ENCODE data around the gene ENOX1.

DNA sequence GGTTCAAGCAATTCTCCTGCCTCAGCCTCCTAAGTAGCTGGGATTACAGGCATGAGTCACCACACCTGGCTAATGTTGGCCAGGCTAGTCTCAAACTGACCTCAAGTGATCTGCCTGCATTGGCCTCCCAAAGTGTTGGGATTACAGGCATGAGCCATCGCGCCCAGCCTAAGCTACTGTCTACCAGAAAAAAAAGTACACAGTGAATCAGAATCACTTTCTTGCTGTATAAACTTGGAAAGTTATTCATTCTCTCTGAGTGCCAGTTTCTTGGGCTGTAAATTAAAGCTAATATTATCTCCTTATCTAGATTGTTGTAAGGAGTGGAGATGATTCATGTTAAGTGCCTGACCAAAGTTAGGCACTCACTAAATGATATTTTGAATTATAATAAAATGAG lies 242.8 kb downstream of the ENOX1 start:
- no peak for TF ChIP-seq RARB (CRISPR knock-in tag; IDR thresholded peaks at IDR 0.05)
- TF ChIP-seq, protein P1, sequence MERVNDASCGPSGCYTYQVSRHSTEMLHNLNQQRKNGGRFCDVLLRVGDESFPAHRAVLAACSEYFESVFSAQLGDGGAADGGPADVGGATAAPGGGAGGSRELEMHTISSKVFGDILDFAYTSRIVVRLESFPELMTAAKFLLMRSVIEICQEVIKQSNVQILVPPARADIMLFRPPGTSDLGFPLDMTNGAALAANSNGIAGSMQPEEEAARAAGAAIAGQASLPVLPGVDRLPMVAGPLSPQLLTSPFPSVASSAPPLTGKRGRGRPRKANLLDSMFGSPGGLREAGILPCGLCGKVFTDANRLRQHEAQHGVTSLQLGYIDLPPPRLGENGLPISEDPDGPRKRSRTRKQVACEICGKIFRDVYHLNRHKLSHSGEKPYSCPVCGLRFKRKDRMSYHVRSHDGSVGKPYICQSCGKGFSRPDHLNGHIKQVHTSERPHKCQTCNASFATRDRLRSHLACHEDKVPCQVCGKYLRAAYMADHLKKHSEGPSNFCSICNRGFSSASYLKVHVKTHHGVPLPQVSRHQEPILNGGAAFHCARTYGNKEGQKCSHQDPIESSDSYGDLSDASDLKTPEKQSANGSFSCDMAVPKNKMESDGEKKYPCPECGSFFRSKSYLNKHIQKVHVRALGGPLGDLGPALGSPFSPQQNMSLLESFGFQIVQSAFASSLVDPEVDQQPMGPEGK (CRISPR knock-in tag; IDR thresholded peaks at IDR 0.05; ENCODE audit: borderline replicate concordance) = no peak
- TF ChIP-seq ZNF565 (CRISPR knock-in tag; conservative IDR thresholded peaks at IDR 0.05; ENCODE audit: low read depth) = no peak
- TF ChIP-seq, protein P2, sequence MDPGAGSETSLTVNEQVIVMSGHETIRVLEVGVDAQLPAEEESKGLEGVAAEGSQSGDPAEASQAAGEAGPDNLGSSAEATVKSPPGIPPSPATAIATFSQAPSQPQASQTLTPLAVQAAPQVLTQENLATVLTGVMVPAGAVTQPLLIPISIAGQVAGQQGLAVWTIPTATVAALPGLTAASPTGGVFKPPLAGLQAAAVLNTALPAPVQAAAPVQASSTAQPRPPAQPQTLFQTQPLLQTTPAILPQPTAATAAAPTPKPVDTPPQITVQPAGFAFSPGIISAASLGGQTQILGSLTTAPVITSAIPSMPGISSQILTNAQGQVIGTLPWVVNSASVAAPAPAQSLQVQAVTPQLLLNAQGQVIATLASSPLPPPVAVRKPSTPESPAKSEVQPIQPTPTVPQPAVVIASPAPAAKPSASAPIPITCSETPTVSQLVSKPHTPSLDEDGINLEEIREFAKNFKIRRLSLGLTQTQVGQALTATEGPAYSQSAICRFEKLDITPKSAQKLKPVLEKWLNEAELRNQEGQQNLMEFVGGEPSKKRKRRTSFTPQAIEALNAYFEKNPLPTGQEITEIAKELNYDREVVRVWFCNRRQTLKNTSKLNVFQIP (CRISPR knock-in tag; IDR thresholded peaks at IDR 0.05; ENCODE audit: borderline replicate concordance, low read depth) = no peak
- TF ChIP-seq ESRRG (CRISPR knock-in tag; IDR thresholded peaks at IDR 0.05) = no peak
- TF ChIP-seq PPARA (CRISPR knock-in tag; IDR thresholded peaks at IDR 0.05; ENCODE audit: borderline replicate concordance) = no peak
- TF ChIP-seq BACH2 (CRISPR knock-in tag; IDR thresholded peaks at IDR 0.05; ENCODE audit: borderline replicate concordance) = no peak
- TF ChIP-seq ZFP3 (CRISPR knock-in tag; IDR thresholded peaks at IDR 0.05) = no peak
- TF ChIP-seq, protein P3, sequence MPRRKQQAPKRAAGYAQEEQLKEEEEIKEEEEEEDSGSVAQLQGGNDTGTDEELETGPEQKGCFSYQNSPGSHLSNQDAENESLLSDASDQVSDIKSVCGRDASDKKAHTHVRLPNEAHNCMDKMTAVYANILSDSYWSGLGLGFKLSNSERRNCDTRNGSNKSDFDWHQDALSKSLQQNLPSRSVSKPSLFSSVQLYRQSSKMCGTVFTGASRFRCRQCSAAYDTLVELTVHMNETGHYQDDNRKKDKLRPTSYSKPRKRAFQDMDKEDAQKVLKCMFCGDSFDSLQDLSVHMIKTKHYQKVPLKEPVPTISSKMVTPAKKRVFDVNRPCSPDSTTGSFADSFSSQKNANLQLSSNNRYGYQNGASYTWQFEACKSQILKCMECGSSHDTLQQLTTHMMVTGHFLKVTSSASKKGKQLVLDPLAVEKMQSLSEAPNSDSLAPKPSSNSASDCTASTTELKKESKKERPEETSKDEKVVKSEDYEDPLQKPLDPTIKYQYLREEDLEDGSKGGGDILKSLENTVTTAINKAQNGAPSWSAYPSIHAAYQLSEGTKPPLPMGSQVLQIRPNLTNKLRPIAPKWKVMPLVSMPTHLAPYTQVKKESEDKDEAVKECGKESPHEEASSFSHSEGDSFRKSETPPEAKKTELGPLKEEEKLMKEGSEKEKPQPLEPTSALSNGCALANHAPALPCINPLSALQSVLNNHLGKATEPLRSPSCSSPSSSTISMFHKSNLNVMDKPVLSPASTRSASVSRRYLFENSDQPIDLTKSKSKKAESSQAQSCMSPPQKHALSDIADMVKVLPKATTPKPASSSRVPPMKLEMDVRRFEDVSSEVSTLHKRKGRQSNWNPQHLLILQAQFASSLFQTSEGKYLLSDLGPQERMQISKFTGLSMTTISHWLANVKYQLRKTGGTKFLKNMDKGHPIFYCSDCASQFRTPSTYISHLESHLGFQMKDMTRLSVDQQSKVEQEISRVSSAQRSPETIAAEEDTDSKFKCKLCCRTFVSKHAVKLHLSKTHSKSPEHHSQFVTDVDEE (CRISPR knock-in tag; IDR thresholded peaks at IDR 0.05) = no peak
